Progenitor cell of endocrine pancreas (in vitro differentiated cells): ENCODE results near the gene ADARB2. TPM values are rescaled to one million over a fixed set of nuclear protein-coding genes. Genes with fewer than 3 reads are reported as not detected.

Experiments used
- DNase-seq: peaks from one replicate; pipeline ENCODE4 v3.0.0; 2021; ENCODE audit warnings: low spot score; ENCODE audit not compliant: unreplicated experiment
- H3K27ac Mint-ChIP-seq: 2 replicates; pipeline ENCODE4 v1.8.0; 2021; ENCODE audit warnings: mild to moderate bottlenecking, moderate library complexity, mixed read lengths
- H3K27me3 Mint-ChIP-seq: 2 replicates; pipeline ENCODE4 v1.8.0; 2021; ENCODE audit warnings: mixed read lengths
- H3K36me3 Mint-ChIP-seq: 2 replicates; pipeline ENCODE4 v1.8.0; 2022; ENCODE audit warnings: mixed read lengths; ENCODE audit not compliant: insufficient read depth
- H3K4me1 Mint-ChIP-seq: 2 replicates; pipeline ENCODE4 v1.8.0; 2021; ENCODE audit warnings: low read depth, mixed read lengths
- H3K4me3 Mint-ChIP-seq: 2 replicates; pipeline ENCODE4 v1.8.0; 2021; ENCODE audit warnings: low read depth, mild to moderate bottlenecking, moderate library complexity, mixed read lengths
- H3K9me3 Mint-ChIP-seq: 2 replicates; pipeline ENCODE4 v1.8.0; 2021; ENCODE audit warnings: low read depth, mixed read lengths
- CTCF ChIP-seq: fragments of 200-600 bp; sonication (generic); IDR thresholded peaks from one replicate; pipeline ENCODE4 v1.5.0; 2021; ENCODE audit warnings: antibody characterized with exemption, mild to moderate bottlenecking; ENCODE audit not compliant: unreplicated experiment
- total RNA-seq: library from RNA; stranded (reverse); gene quantifications from 2 replicates; pipeline ENCODE4 v1.2.1, GENCODE V29; 2021

ADARB2 gene
- total RNA-seq, 1 donor from 2014 or later, result 1.3 TPM

DNA sequence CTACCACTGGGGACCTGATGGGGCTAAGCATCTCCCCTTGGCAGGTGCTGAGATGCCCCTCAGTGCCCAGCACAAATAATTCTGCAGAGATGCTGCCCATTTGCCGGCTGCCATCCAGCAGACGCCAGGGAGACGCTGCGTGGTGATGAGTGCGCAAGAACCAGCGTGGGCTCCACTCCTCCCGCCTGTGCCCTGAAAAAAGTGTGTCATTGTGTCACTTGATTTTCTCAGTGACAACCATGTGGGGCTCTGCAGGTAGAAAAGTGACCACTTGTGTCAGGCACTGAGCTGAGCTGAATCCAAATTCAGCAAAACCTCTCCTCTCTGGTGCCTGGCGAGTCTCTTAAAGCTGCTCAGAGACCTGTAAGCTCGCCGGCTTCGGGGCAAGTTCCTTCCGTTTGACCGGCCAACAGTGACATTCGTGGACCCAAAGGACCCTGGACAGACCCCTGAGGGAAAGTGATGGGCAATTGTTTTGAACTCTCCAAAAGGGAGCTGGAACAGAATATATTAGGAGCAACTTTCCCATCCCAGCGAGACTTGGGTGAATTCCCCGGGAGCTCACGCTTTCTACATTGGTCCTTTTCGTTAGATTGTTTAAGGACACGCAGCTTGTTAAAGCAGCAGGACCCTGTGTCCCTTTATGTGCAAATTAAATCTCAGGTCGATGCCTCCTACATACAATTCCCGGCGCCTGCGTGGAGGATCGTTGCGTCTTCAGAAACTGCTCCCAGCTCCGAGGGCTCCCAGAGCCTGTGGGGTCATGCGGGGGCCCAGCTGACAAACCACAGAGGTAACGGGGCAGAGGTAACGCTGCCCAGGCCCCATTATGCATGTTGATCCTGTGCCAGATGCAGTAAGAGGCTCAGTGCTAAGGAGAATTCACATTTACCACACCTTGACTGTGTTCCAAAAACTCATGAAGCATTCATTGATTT is 332.7 kb downstream of the ADARB2 start:
- H3K27ac Mint-ChIP-seq, result no peak overlapping the region
- peaks cover 2% of the 10 kb centered on the region for H3K36me3 Mint-ChIP-seq
- H3K27me3 Mint-ChIP-seq, result peaks cover 28% of the 10 kb centered on the region
- H3K4me3 Mint-ChIP-seq, result no peak overlapping the region
- no peak for TF ChIP-seq CTCF
- DNase-seq, result no peak
- H3K4me1 Mint-ChIP-seq, result peaks cover 6% of the 10 kb centered on the region
- no peaks in the 10 kb centered on the region for H3K9me3 Mint-ChIP-seq

- peaks cover 2% of the 10 kb centered on the region for H3K36me3 Mint-ChIP-seq
- H3K27ac Mint-ChIP-seq, result no peak overlapping the region
- peaks cover 33% of the 10 kb centered on the region for H3K27me3 Mint-ChIP-seq
- DNase-seq, result no peak
- H3K4me3 Mint-ChIP-seq, result no peak overlapping the region
- peaks cover 6% of the 10 kb centered on the region for H3K4me1 Mint-ChIP-seq
- peak; percentile 25 for TF ChIP-seq CTCF
- H3K9me3 Mint-ChIP-seq, result no peaks in the 10 kb centered on the region
These were observed 333.6 kb downstream of the ADARB2 start for GRCh38 chr10:1403508-1404322.

GRCh38 chr10:1402816-1403507 is 334.4 kb downstream of the ADARB2 start:
- DNase-seq, result no peak
- Mint-ChIP-seq H3K4me1 (peaks cover 6% of the 10 kb centered on the region), H3K4me3 (no peak overlapping the region), H3K27ac (no peak overlapping the region), H3K36me3 (peaks cover 2% of the 10 kb centered on the region), H3K27me3 (peaks cover 37% of the 10 kb centered on the region), H3K9me3 (no peaks in the 10 kb centered on the region)
- TF ChIP-seq CTCF, result no peak

DNA sequence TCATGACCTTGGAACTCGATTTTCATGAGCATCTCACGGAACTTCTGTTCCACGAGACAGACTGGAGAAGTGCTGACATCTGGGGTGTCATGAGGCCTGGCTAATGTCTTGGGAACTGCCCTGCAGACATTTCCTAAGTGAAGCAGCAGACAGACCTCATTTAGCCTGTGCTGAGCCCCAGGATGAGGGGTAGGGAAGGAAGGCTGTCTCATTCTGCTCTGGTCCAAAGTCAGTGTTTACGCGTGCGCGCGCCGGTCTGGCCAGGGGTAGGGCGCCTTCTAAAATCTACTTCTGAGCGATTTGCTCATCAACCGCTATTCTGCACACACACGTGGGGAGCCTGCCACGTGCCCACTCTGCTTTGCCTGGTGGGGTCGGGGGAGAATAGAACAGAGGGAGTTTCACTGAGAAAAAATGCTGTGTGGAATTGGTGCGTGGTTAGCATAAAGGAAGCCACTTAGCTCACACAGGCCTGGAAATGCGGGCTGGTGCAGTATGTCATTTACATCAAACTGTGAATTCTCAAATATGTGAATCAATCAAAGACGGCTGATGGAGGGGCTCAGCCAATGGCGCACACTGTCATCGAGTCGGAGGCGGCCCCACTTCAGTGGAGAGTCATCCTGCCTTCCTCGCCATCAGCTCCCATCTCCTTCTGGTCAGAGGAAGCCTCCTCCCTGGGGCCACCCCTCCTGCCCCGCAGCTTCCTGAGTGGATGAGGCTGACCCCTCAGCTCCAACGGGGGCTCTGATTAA is 335.1 kb downstream of the ADARB2 start:
- TF ChIP-seq CTCF, result no peak
- Mint-ChIP-seq H3K4me1 (peaks cover 6% of the 10 kb centered on the region), H3K36me3 (peaks cover 2% of the 10 kb centered on the region), H3K4me3 (no peak overlapping the region), H3K27ac (no peak overlapping the region), H3K9me3 (no peaks in the 10 kb centered on the region), H3K27me3 (peaks cover 37% of the 10 kb centered on the region)
- DNase-seq, result no peak
